Measurements from ENCODE around the gene TBX4.

- no peak for TF ChIP-seq ZNF565 (CRISPR knock-in tag; conservative IDR thresholded peaks at IDR 0.05; ENCODE audit: low read depth)
- no peak for TF ChIP-seq ZNF8 (CRISPR knock-in tag; IDR thresholded peaks at IDR 0.05)
- TF ChIP-seq ARNTL (CRISPR knock-in tag; IDR thresholded peaks at IDR 0.05; ENCODE audit: borderline replicate concordance, low read depth) = no peak
- TF ChIP-seq GLIS3 (CRISPR knock-in tag; IDR thresholded peaks at IDR 0.05) = no peak
- TF ChIP-seq PPARA (CRISPR knock-in tag; IDR thresholded peaks at IDR 0.05; ENCODE audit: borderline replicate concordance) = no peak
- no peak for TF ChIP-seq ZC3H10 (CRISPR knock-in tag; IDR thresholded peaks at IDR 0.05)
- no peak for TF ChIP-seq PATZ1 (CRISPR knock-in tag; IDR thresholded peaks at IDR 0.05; ENCODE audit: borderline replicate concordance)
Measured at GRCh38 chr17:61511480-61512182, 59.4 kb downstream of the TBX4 start.
